Activated CD8-positive, alpha-beta memory T cell treated with anti-CD3 and anti-CD28 coated beads for 4 hours (primary cell): ENCODE data around the gene RANGAP1.

Experiments used
- DNase-seq, 2 donors: peaks; one replicate each; pipeline ENCODE4 v3.0.0-alpha.2; 2020; ENCODE audit warnings: low read depth in 2 of 2

The RANGAP1 gene, protein sequence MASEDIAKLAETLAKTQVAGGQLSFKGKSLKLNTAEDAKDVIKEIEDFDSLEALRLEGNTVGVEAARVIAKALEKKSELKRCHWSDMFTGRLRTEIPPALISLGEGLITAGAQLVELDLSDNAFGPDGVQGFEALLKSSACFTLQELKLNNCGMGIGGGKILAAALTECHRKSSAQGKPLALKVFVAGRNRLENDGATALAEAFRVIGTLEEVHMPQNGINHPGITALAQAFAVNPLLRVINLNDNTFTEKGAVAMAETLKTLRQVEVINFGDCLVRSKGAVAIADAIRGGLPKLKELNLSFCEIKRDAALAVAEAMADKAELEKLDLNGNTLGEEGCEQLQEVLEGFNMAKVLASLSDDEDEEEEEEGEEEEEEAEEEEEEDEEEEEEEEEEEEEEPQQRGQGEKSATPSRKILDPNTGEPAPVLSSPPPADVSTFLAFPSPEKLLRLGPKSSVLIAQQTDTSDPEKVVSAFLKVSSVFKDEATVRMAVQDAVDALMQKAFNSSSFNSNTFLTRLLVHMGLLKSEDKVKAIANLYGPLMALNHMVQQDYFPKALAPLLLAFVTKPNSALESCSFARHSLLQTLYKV

GRCh38 chr22:41285820-41286638 lies at the start of gene RANGAP1:
Gene RANGAP1, minus strand, starts transcription at chr22:41286187. Its CDS starts 5,143 bp downstream, at chr22:41281044.
- peak; percentile 95 to 96 for DNase-seq

DNA sequence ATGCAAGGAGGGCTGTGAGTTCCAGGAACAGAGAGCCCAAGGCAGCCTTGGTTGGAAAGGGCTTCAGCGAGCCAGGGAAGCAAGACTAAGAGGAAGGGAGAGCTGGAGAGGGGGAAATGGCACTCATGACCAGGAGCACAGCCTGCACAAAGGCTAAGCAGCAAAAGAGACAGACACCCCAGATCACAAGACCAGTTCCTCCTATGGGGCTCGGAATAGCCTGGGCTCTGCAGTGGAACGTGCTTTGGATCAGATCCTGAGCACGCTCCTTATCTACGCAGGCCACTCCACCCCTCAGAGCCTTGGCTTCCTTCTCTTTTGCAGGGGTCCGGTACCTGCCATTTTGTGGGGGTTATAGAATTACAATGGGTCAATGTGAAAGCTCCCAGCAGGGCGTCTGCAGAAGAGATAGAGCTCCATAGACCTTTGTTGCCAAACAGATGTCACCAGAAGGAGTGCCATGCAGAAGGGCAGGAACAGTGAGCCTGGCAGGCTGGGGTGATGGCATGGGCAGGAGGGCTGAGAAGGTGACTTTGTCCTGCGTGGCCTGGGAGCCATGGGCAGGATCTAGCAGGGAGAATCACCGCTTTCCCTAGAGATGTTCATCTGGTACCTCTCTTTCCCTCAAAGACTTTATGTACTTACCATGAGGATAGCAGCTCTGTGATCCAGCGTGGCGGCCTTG lies 49.1 kb upstream of the RANGAP1 start:
- no peak for DNase-seq

- DNase-seq = no peak
Measured at GRCh38 chr22:41334215-41334614, 48.2 kb upstream of the RANGAP1 start.

DNA sequence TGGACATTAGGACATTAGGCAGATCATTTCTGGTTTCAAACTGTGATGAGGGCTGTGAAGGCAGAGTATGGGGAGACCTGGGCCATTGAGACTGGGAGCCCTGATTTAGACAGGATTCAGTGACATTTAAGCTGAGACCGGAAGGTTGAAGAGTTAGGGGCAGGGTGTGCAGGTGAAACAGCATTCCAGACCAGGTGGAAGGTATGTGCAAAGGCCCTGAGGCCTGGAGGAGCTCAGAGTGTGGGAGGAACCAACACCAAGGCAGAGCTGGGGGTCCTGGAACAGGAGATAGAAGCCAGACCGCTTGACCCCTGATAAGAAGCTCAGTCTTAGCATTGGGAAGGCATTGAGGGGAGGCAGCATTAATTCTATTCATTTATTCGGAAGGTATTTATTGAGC lies 47.8 kb upstream of the RANGAP1 start:
- no peak for DNase-seq

GRCh38 chr22:41332217-41332939 lies 46.4 kb upstream of the RANGAP1 start:
- no peak for DNase-seq

GRCh38 chr22:41330169-41330568 lies 44.2 kb upstream of the RANGAP1 start:
- no peak for DNase-seq

DNA sequence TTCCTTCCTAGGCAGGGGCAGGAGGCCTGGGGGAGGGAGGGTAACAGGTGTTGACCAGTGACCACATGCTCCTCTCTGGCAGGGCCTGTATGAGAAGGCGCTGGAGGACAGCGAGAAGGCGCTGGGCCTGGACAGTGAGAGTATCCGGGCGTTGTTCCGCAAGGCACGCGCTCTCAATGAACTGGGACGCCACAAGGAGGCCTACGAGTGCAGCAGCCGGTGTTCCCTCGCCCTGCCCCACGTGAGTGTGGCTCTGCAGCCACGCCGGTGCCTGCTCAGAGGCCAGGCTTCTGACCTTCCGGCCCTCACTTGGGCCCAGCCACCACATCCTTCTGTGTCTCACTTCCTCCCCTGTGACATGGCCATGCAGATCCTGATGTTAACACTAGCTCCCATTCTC lies 41.1 kb upstream of the RANGAP1 start:
- DNase-seq = no peak

- no peak for DNase-seq
Measured at GRCh38 chr22:41324821-41325528, 39.0 kb upstream of the RANGAP1 start.

GRCh38 chr22:41320416-41321240 lies 34.6 kb upstream of the RANGAP1 start:
- no peak for DNase-seq

GRCh38 chr22:41315586-41315985 lies 29.6 kb upstream of the RANGAP1 start:
- DNase-seq = no peak

GRCh38 chr22:41314821-41315220 lies 28.8 kb upstream of the RANGAP1 start:
- DNase-seq = no peak

DNA sequence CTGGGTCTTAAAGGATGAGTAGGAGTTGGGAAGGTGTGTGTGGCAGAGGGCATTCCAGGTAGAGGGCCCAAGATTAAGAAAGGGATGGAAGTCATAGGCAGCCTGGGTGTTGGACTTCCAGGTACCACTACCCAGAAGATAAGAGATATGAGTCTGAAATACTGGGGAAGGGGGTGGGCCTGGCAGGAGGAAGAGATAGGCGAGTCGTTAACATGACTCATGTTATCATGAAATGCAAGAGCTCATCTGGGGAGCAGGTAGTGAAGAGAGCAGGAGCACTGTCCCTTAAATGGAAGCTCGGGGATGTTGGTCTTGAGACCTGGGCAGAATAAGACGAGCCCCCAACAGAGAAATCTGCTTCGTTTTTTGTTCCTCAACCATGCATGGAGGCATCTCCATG lies 25.5 kb upstream of the RANGAP1 start:
- no peak for DNase-seq

GRCh38 chr22:41310336-41310735 lies 24.3 kb upstream of the RANGAP1 start:
- DNase-seq = no peak

GRCh38 chr22:41308544-41308947 lies 22.6 kb upstream of the RANGAP1 start:
- no peak for DNase-seq

- no peak for DNase-seq
Measured at GRCh38 chr22:41308054-41308453, 22.1 kb upstream of the RANGAP1 start.

DNA sequence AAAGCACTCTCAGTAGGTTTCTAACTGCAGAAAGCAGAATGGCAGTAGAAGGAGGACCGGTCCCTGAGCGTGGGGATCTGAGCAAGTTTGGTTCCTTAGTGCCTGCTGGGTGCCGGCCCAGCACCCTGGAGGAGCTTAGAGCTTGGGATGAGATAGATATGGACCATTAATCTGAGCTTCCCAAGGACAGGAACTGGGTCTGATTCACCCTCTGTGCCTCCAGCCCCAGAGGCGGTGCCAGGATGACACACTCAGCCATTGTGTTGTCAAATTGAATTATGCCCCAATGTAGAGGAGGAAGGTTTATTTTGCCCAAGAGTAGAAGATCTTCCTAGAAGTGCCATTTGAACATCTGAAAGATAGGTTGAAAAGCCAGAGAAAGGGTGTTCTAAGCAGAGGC lies 19.7 kb upstream of the RANGAP1 start:
- no peak for DNase-seq

- no peak for DNase-seq
Measured at GRCh38 chr22:41302811-41303210, 16.8 kb upstream of the RANGAP1 start.

GRCh38 chr22:41302021-41302767 lies 16.2 kb upstream of the RANGAP1 start:
- DNase-seq = no peak
